Measurements from ENCODE around the gene RFXAP.

RFXAP gene

GRCh38 chr13:36817996-36818803 is 822 bp upstream of the RFXAP start:
- no peak for DNase-seq (ENCODE audit: low read depth)

GRCh38 chr13:36819739-36820090 is 693 bp downstream of the RFXAP start:
- DNase-seq (ENCODE audit: low read depth): peak; percentile 10

DNA sequence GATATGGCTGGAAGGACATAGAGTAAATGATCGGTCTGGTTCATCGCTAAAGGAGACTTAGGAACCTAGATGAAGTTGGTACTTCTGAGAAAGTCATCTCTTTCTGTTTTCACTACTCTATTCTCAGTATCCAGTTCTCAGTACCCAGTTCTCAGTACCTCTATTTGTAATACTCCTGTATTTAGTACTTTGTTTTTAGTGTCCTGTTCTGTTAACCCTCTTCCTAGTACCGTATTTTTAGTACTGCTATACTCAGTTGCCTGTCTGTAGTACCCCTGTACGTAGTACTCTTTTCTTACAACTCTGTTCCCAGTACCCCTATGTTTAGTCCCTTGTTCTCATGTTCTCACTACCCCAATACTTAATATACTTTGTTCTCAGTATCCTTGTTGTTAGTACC is 1.2 kb downstream of the RFXAP start:
- no peak for DNase-seq (ENCODE audit: low read depth)

GRCh38 chr13:36822785-36823184 is 3.8 kb downstream of the RFXAP start:
- no peak for DNase-seq (ENCODE audit: low read depth)

DNA sequence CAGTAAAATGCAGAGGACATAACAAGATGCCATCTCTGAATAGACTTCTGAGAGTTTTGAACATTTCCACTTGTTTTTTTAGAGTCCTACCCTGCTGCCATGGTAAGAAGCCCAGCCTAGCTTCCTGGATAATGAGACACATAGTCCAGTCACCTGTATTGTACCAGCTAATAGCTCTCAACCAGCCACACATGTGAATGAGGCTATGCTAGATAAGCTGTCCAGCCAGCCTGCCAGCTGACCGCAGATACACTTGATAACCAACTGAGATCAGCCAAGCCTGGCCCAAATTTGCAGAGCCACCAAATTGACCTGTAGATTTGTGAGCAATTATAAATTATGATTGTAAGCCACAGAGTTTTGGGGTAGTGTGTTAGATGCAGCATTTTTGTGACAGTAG is 10.7 kb downstream of the RFXAP start:
- no peak for DNase-seq (ENCODE audit: low read depth)

- DNase-seq (ENCODE audit: low read depth): no peak
Measured at GRCh38 chr13:36831291-36831690, 12.3 kb downstream of the RFXAP start.

DNA sequence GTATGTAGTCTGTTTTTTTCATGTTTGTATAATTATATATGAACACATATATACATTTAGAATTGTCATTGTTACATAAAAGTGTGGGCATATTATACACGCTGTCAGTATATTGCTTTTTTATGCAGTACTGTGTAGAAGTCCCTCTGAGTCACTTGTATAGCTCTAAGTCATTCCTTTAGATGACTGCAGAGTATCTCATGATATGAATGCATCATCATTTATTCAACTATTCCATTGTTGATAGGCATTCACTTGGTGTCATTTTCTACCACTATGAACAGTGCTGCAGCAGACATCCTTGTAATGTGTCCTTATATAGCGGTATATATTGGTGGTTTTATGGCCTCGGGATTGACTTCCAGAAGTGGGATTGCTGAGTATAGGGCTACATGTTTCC is 15.3 kb downstream of the RFXAP start:
- no peak for DNase-seq (ENCODE audit: low read depth)

GRCh38 chr13:36837354-36838092 is 18.5 kb downstream of the RFXAP start:
- DNase-seq (ENCODE audit: low read depth): no peak

DNA sequence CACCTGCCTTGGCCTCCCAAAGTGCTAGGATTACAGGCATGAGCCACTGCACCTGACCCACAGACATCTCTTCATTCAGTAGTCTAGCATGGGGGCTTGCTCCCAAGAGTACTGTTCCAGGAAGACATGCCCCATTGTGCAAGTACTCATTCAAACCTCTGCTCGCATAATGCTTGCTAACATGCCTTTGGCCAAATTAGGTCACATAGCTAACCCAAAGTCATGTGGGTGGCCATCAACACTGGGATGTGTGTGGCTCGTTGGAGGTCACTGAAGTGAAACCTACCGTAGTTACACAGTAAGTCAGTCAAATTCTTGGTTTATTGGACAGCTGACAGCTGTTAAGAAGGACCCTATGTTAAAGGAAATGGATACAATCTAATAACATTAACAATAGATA is 20.3 kb downstream of the RFXAP start:
- DNase-seq (ENCODE audit: low read depth): no peak

GRCh38 chr13:36839981-36840380 is 21.0 kb downstream of the RFXAP start:
- DNase-seq (ENCODE audit: low read depth): no peak

- no peak for DNase-seq (ENCODE audit: low read depth)
Measured at GRCh38 chr13:36840718-36841250, 21.8 kb downstream of the RFXAP start.

DNA sequence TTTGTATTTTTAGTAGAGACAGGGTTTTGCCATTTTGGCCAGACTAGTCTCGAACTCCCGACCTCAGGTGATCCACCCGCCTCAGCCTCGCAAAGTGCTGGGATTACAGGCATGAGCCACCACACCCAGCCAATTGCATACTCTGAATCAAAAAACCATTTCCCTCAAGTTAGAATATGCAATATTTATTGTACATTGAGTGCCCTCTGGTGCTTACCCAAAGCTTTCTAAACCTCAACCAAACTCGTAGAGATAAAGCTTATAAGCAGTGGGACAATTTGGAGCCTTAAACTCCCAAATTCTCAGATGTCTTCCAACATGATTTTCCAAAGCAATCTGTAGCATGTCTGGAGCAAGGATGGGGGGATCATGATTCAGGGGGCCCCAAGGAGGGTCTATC is 22.4 kb downstream of the RFXAP start:
- no peak for DNase-seq (ENCODE audit: low read depth)

DNA sequence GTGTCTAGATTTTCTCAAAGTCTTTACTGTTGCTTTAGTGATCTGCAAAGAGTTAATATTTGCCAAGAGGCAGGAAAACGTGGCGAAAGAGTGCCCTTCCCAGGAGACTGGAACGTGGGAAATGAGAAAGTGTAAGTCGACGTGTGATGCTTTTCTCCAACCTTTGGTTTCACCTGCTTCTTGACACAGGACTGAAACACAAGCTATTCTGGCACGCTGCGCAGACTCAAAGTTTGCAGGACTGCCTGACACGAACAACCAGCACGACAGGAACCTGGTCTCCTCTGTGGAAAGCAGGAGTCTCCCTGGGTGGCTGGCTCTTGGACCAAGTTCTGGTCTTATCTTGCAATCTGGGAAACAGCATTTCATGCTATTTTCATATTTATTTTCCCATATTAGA is 28.6 kb downstream of the RFXAP start:
- no peak for DNase-seq (ENCODE audit: low read depth)

DNA sequence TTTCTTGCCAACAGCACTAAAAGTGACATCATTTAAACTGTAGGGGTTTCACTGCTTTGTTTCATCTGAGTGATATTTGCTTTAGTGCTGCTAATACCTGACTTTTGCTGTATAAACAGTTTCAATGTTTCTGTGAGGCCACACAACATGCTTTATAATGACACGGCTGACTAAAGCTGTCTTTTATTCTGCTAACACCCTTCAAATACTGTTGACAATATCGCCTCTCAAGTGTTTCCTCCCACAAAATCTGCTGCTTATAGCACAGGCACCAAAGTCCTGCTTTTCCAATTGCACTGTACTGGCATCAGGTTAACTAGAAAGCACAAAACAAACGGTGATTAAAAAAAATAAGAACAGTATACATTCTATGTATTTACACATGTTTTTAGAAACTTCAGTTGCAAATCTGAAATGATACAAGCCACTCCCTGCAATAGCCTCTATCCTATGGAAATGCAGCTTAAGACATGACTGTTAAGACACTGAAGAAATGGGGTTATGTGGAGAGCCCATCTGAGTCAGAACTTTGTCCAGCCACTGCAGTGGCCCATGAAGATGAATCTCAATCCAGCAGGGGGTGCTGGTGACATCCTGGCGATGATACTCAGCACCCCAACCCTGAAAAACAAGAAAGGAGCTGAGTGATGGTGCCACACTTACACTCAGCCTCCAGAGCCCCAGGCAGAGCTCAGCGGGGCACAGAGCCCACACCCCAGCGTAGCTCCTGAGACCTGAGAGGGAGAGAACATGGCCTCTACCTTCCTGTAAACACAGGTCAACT is 29.4 kb downstream of the RFXAP start:
- DNase-seq (ENCODE audit: low read depth): no peak

DNA sequence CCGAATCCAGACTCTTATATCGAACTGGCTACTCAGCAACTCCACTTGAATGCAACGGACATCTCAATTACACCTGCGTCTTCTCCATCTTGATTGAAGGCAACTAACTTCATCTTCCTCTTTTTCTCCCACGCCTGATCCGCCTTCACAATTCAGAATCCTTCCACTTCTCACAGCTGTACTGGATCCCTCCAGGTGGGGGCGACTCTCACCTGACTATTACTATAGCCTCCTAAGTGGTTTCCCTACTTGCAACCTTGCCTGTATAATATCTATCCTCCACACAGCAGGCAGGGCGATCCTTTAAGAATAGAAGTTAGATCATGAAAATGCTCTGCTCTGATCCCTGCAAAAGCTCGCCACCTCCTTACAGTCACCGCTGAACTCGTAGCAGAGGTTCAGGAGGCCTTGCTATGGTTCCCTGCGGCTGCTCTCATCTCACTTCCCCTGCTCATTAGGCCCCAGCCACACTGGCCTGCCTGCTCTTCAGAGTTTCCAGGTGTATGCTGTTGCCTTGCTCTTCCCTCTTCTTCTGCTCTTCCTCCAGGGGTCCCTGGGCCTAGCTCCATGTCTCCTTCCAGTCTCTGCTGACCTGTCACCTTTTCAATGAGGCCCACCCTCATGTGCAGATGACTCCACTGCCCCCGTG is 31.9 kb downstream of the RFXAP start:
- DNase-seq (ENCODE audit: low read depth): no peak

DNA sequence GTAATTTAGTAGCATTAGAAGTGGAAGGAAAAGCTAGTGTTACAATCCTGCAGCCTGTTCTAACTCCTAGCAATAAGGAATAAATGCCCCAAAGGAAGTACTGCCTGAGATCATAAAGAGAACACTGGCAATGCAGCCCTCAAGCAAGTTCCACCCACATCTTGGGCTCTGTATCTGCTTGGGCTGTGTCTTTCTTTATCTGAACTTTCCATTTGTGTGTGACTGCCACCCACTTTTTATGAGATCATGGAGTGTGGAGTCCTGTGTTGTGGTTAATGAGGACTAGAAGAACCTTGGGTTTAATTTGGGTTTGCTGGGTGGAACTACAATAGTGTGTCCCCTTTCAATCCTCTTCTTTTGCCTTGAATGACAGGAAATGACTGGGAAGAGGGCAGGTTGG is 38.2 kb downstream of the RFXAP start:
- no peak for DNase-seq (ENCODE audit: low read depth)

DNA sequence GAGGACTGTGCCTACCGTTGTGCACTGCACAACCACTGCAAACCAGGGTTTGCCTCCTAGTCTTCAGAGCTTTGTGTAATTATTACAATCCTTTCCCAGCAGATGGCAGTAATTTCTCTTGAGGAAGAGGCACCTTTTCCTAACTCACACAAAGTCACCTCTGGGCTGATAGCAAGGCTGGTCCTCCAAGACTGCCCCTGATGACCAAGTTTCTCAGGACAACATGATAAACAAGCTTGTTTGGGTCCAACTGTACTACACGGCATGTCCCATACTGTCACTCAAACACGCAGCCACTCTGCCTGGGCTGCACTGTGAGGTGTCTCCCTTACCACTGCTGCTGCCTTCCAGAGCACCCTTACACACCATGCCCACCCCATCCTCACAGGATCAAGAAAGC is 39.3 kb downstream of the RFXAP start:
- DNase-seq (ENCODE audit: low read depth): peak; percentile 45

DNA sequence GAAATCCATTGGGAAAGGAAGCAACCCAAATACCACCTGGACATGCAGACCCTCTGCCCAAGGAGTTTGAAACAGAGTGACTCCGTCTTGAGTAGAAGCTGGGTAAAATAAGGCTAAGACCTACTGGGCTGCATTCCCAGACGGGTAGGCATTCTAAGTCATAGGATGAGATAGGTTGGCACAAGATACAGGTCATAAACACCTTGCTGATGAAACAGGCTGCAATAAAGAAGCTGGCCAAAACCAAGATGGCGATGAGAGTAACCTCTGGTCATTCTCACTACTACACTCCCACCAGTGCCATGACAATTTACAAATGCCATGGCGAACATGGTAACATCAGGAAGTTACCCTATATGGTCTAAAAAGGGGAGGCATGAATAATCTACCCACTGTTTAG is 40.2 kb downstream of the RFXAP start:
- no peak for DNase-seq (ENCODE audit: low read depth)

GRCh38 chr13:36862002-36862685 is 43.1 kb downstream of the RFXAP start:
- no peak for DNase-seq (ENCODE audit: low read depth)

DNA sequence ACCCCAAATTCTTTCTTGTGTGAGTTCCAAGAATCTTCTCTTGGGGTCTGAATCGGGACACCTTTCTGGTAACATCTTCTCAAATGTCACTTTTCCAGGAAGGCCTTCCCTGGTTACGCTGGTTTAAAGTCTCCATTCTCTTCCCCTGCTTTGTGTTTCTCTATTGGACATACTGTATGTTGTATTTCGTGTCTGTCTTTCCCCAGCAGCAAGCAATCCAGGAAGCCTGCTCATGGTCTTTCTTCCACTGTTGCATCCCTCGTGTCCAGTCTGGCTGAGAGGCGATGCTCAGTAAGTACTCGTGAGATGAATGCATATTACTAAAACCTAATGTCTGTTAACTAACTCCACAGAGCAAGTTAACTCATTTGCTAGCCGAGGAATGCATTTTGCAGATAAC is 43.7 kb downstream of the RFXAP start:
- DNase-seq (ENCODE audit: low read depth): no peak

GRCh38 chr13:36865265-36865664 is 46.2 kb downstream of the RFXAP start:
- no peak for DNase-seq (ENCODE audit: low read depth)

GRCh38 chr13:36866232-36866631 is 47.2 kb downstream of the RFXAP start:
- no peak for DNase-seq (ENCODE audit: low read depth)
